ENCODE data around the gene BBS9.

BBS9 gene

GRCh38 chr7:33486633-33487032 is 357.3 kb downstream of the BBS9 start:
- H3K9ac ChIP-seq (ENCODE audit: low read depth, low read length), result no peak overlapping the region

GRCh38 chr7:33487998-33488682 is 358.8 kb downstream of the BBS9 start:
- no peaks in the 10 kb centered on the region for H3K9me3 ChIP-seq (ENCODE audit: control insufficient read depth, insufficient read depth, low read length)
- H3K9ac ChIP-seq (ENCODE audit: low read depth, low read length), result no peak overlapping the region
- no peaks in the 10 kb centered on the region for H3K27me3 ChIP-seq (ENCODE audit: control insufficient read depth, insufficient read depth, low read length)

More at GRCh38 chr7:33486633-33487032, 357.3 kb downstream of the BBS9 start:
- no peak overlapping the region for H3K4me3 ChIP-seq (ENCODE audit: low read depth, low read length)
- no peaks in the 10 kb centered on the region for H3K9me3 ChIP-seq (ENCODE audit: control insufficient read depth, insufficient read depth, low read length)
- H3K36me3 ChIP-seq (ENCODE audit: control insufficient read depth, insufficient read depth, low read length), result no peaks in the 10 kb centered on the region
- H3K4me1 ChIP-seq (ENCODE audit: control insufficient read depth, insufficient read depth, low read length), result peaks cover 3% of the 10 kb centered on the region
- no peaks in the 10 kb centered on the region for H3K27me3 ChIP-seq (ENCODE audit: control insufficient read depth, insufficient read depth, low read length)

GRCh38 chr7:33494474-33494873 is 365.1 kb downstream of the BBS9 start:
- no peaks in the 10 kb centered on the region for H3K36me3 ChIP-seq (ENCODE audit: control insufficient read depth, insufficient read depth, low read length)
- H3K27me3 ChIP-seq (ENCODE audit: control insufficient read depth, insufficient read depth, low read length), result no peaks in the 10 kb centered on the region
- no peak overlapping the region for H3K9ac ChIP-seq (ENCODE audit: low read depth, low read length)
- H3K4me3 ChIP-seq (ENCODE audit: low read depth, low read length), result no peak overlapping the region
- no peaks in the 10 kb centered on the region for H3K9me3 ChIP-seq (ENCODE audit: control insufficient read depth, insufficient read depth, low read length)
- H3K4me1 ChIP-seq (ENCODE audit: control insufficient read depth, insufficient read depth, low read length), result peaks cover 22% of the 10 kb centered on the region

More at GRCh38 chr7:33487998-33488682, 358.8 kb downstream of the BBS9 start:
- no peak overlapping the region for H3K4me3 ChIP-seq (ENCODE audit: low read depth, low read length)
- H3K4me1 ChIP-seq (ENCODE audit: control insufficient read depth, insufficient read depth, low read length), result peaks cover 4% of the 10 kb centered on the region
- no peaks in the 10 kb centered on the region for H3K36me3 ChIP-seq (ENCODE audit: control insufficient read depth, insufficient read depth, low read length)

GRCh38 chr7:33495207-33495606 is 365.8 kb downstream of the BBS9 start:
- Histone ChIP-seq H3K4me3 (ENCODE audit: low read depth, low read length) (no peak overlapping the region), H3K9ac (ENCODE audit: low read depth, low read length) (no peak overlapping the region), H3K4me1 (ENCODE audit: control insufficient read depth, insufficient read depth, low read length) (peaks cover 22% of the 10 kb centered on the region), H3K27me3 (ENCODE audit: control insufficient read depth, insufficient read depth, low read length) (no peaks in the 10 kb centered on the region), H3K36me3 (ENCODE audit: control insufficient read depth, insufficient read depth, low read length) (no peaks in the 10 kb centered on the region), H3K9me3 (ENCODE audit: control insufficient read depth, insufficient read depth, low read length) (no peaks in the 10 kb centered on the region)

GRCh38 chr7:33497051-33497450 is 367.7 kb downstream of the BBS9 start:
- Histone ChIP-seq H3K4me3 (ENCODE audit: low read depth, low read length) (no peak overlapping the region), H3K4me1 (ENCODE audit: control insufficient read depth, insufficient read depth, low read length) (peaks cover 18% of the 10 kb centered on the region), H3K9me3 (ENCODE audit: control insufficient read depth, insufficient read depth, low read length) (no peaks in the 10 kb centered on the region), H3K9ac (ENCODE audit: low read depth, low read length) (no peak overlapping the region), H3K27me3 (ENCODE audit: control insufficient read depth, insufficient read depth, low read length) (no peaks in the 10 kb centered on the region), H3K36me3 (ENCODE audit: control insufficient read depth, insufficient read depth, low read length) (no peaks in the 10 kb centered on the region)

- H3K27me3 ChIP-seq (ENCODE audit: control insufficient read depth, insufficient read depth, low read length), result no peaks in the 10 kb centered on the region
- no peak overlapping the region for H3K4me3 ChIP-seq (ENCODE audit: low read depth, low read length)
- no peaks in the 10 kb centered on the region for H3K36me3 ChIP-seq (ENCODE audit: control insufficient read depth, insufficient read depth, low read length)
- H3K4me1 ChIP-seq (ENCODE audit: control insufficient read depth, insufficient read depth, low read length), result peaks cover 3% of the 10 kb centered on the region
- H3K9ac ChIP-seq (ENCODE audit: low read depth, low read length), result no peak overlapping the region
- H3K9me3 ChIP-seq (ENCODE audit: control insufficient read depth, insufficient read depth, low read length), result no peaks in the 10 kb centered on the region
Observed at GRCh38 chr7:33500703-33501701, 371.6 kb downstream of the BBS9 start.

GRCh38 chr7:33503014-33503413 is 373.6 kb downstream of the BBS9 start:
- Histone ChIP-seq H3K9me3 (ENCODE audit: control insufficient read depth, insufficient read depth, low read length) (no peaks in the 10 kb centered on the region), H3K27me3 (ENCODE audit: control insufficient read depth, insufficient read depth, low read length) (no peaks in the 10 kb centered on the region), H3K36me3 (ENCODE audit: control insufficient read depth, insufficient read depth, low read length) (no peaks in the 10 kb centered on the region), H3K4me3 (ENCODE audit: low read depth, low read length) (no peak overlapping the region), H3K9ac (ENCODE audit: low read depth, low read length) (no peak overlapping the region), H3K4me1 (ENCODE audit: control insufficient read depth, insufficient read depth, low read length) (no peaks in the 10 kb centered on the region)

GRCh38 chr7:33503736-33504135 is 374.4 kb downstream of the BBS9 start:
- Histone ChIP-seq H3K36me3 (ENCODE audit: control insufficient read depth, insufficient read depth, low read length) (no peaks in the 10 kb centered on the region), H3K27me3 (ENCODE audit: control insufficient read depth, insufficient read depth, low read length) (no peaks in the 10 kb centered on the region)

GRCh38 chr7:33504266-33504665 is 374.9 kb downstream of the BBS9 start:
- H3K4me3 ChIP-seq (ENCODE audit: low read depth, low read length), result no peak overlapping the region
- H3K9me3 ChIP-seq (ENCODE audit: control insufficient read depth, insufficient read depth, low read length), result no peaks in the 10 kb centered on the region
- H3K4me1 ChIP-seq (ENCODE audit: control insufficient read depth, insufficient read depth, low read length), result no peaks in the 10 kb centered on the region
- no peaks in the 10 kb centered on the region for H3K36me3 ChIP-seq (ENCODE audit: control insufficient read depth, insufficient read depth, low read length)
- no peaks in the 10 kb centered on the region for H3K27me3 ChIP-seq (ENCODE audit: control insufficient read depth, insufficient read depth, low read length)
- H3K9ac ChIP-seq (ENCODE audit: low read depth, low read length), result no peak overlapping the region

More at GRCh38 chr7:33503736-33504135, 374.4 kb downstream of the BBS9 start:
- H3K4me3 ChIP-seq (ENCODE audit: low read depth, low read length), result no peak overlapping the region
- H3K4me1 ChIP-seq (ENCODE audit: control insufficient read depth, insufficient read depth, low read length), result no peaks in the 10 kb centered on the region
- no peaks in the 10 kb centered on the region for H3K9me3 ChIP-seq (ENCODE audit: control insufficient read depth, insufficient read depth, low read length)
- no peak overlapping the region for H3K9ac ChIP-seq (ENCODE audit: low read depth, low read length)

- no peaks in the 10 kb centered on the region for H3K4me1 ChIP-seq (ENCODE audit: control insufficient read depth, insufficient read depth, low read length)
Observed at GRCh38 chr7:33509206-33509605, 379.8 kb downstream of the BBS9 start.

GRCh38 chr7:33511778-33512177 is 382.4 kb downstream of the BBS9 start:
- Histone ChIP-seq H3K9ac (ENCODE audit: low read depth, low read length) (no peak overlapping the region), H3K36me3 (ENCODE audit: control insufficient read depth, insufficient read depth, low read length) (no peaks in the 10 kb centered on the region), H3K9me3 (ENCODE audit: control insufficient read depth, insufficient read depth, low read length) (no peaks in the 10 kb centered on the region), H3K27me3 (ENCODE audit: control insufficient read depth, insufficient read depth, low read length) (no peaks in the 10 kb centered on the region), H3K4me3 (ENCODE audit: low read depth, low read length) (no peak overlapping the region), H3K4me1 (ENCODE audit: control insufficient read depth, insufficient read depth, low read length) (no peaks in the 10 kb centered on the region)

More at GRCh38 chr7:33509206-33509605, 379.8 kb downstream of the BBS9 start:
- Histone ChIP-seq H3K27me3 (ENCODE audit: control insufficient read depth, insufficient read depth, low read length) (no peaks in the 10 kb centered on the region), H3K9ac (ENCODE audit: low read depth, low read length) (no peak overlapping the region), H3K36me3 (ENCODE audit: control insufficient read depth, insufficient read depth, low read length) (no peaks in the 10 kb centered on the region), H3K4me3 (ENCODE audit: low read depth, low read length) (no peak overlapping the region), H3K9me3 (ENCODE audit: control insufficient read depth, insufficient read depth, low read length) (no peaks in the 10 kb centered on the region)

All from iPS-15b (cell line).